Measurements from ENCODE around the gene CTR9. TPM values are rescaled to one million over a fixed set of nuclear protein-coding genes. Genes with fewer than 3 reads are reported as not detected.

CTR9 gene
- total and polyA plus RNA-seq, 9 of the 15 experiments (the other 6 are each of a cell fraction or from before 2014, with no cell fraction given), result 25.4 to 79.3 (median 47.3) TPM

- no peak for TF ChIP-seq HDAC8 (tag; IDR thresholded peaks at IDR 0.05)
- TF ChIP-seq E2F3 (CRISPR knock-in tag; IDR thresholded peaks at IDR 0.05), result no peak
- TF ChIP-seq E4F1 (CRISPR knock-in tag; IDR thresholded peaks at IDR 0.05; ENCODE audit: borderline replicate concordance), result no peak
- TF ChIP-seq ATF1 (CRISPR knock-in tag; IDR thresholded peaks at IDR 0.05), result no peak
- peak; percentile 57 for TF ChIP-seq ATF1 (tag; IDR thresholded peaks at IDR 0.05)
- peak; percentile 37; the same call in 1 of the 2 replicates for TF ChIP-seq POLR2AphosphoS5 (IDR thresholded peaks at IDR 0.05; ENCODE audit: control insufficient read depth, insufficient read depth, low read depth, low read length)
- no peak for TF ChIP-seq SLC30A9 (CRISPR knock-in tag; IDR thresholded peaks at IDR 0.05)
- no peak for TF ChIP-seq PHTF2 (CRISPR knock-in tag; IDR thresholded peaks at IDR 0.05)
- peak; percentile 77; the same call in 1 of the 2 replicates for TF ChIP-seq HDAC2 (IDR thresholded peaks at IDR 0.05)
- peak; percentile 52; the same call in 1 of the 2 replicates for TF ChIP-seq FOXJ2 (tag; IDR thresholded peaks at IDR 0.05)
- no peak for TF ChIP-seq EHMT2 (IDR thresholded peaks at IDR 0.05)
- TF ChIP-seq CBFB (CRISPR knock-in tag; IDR thresholded peaks at IDR 0.05), result no peak
- 0 out of 2 replicates have a peak, but pooled peaks have one; percentile 25 for TF ChIP-seq TOE1 (IDR thresholded peaks at IDR 0.05; ENCODE audit: borderline replicate concordance)
- no peak for TF ChIP-seq TOE1 (CRISPR knock-in tag; IDR thresholded peaks at IDR 0.05; ENCODE audit: borderline replicate concordance, low read depth)
- TF ChIP-seq ZBTB34 (CRISPR knock-in tag; IDR thresholded peaks at IDR 0.05), result no peak
- no peak for TF ChIP-seq MTF1 (CRISPR knock-in tag; IDR thresholded peaks at IDR 0.05; ENCODE audit: borderline replicate concordance)
- TF ChIP-seq TRIM24 (IDR thresholded peaks at IDR 0.05), result peak in 1 of 2 experiments; percentile 39; a peak in 1 of 4 replicates
- TF ChIP-seq FOS (IDR thresholded peaks at IDR 0.05; ENCODE audit: extremely low read depth, insufficient read length), result peak; percentile 34
- no peak for TF ChIP-seq NONO (IDR thresholded peaks at IDR 0.05; ENCODE audit: low read depth in 2 of 2, low read length in 1 of 2)
These were observed 8.4 kb upstream of the CTR9 start (continued) for GRCh38 chr11:10742460-10743208.
